ENCODE data around the gene PITHD1.
"Not testable (repeated sequence)": the region's sequence is repeated elsewhere in the genome, so short reads cannot be mapped to it uniquely, and the experiment has no call there.

The PITHD1 gene, protein sequence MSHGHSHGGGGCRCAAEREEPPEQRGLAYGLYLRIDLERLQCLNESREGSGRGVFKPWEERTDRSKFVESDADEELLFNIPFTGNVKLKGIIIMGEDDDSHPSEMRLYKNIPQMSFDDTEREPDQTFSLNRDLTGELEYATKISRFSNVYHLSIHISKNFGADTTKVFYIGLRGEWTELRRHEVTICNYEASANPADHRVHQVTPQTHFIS

DNA sequence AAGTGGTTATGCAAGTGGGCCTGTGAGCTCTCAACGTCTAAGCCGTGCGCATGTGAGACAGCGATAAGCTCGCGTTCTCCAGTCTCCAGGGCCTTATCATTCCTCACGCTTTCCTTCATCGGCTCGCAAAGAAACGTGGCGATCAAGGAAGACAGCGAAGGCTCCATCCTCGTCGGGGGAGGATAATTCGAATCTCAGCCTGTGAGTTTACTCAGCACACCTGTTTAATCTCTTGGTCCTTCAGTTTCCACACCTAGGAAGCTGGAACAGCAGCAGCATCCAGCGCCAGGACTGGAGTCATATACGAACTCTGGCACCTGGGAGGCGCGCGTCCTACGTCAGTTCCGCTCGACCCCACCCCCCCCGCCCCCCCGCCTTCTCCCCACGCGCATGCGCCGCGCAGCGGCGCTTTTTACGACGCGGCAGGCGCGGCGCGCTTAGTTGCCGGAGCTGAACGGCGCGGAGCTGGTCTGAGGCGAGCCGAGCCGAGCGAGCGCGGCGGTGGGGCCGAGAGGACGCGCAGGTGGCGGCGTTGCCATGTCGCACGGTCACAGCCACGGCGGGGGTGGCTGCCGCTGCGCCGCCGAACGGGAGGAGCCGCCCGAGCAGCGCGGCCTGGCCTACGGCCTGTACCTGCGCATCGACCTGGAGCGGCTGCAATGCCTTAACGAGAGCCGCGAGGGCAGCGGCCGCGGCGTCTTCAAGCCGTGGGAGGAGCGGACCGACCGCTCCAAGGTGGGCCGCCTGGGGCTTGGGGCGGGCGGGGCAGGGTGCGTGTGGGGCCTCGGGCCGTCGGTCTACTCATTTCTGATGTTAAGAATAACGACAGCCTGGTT, at the start of gene PITHD1:
PITHD1 (plus strand) TSS at position 440 of the 836 bp plus-strand sequence; CDS start at position 538, 98 bp downstream.
- DNase-seq (ENCODE audit: low read depth in 2 of 2): peak; percentile 51 to 53

DNA sequence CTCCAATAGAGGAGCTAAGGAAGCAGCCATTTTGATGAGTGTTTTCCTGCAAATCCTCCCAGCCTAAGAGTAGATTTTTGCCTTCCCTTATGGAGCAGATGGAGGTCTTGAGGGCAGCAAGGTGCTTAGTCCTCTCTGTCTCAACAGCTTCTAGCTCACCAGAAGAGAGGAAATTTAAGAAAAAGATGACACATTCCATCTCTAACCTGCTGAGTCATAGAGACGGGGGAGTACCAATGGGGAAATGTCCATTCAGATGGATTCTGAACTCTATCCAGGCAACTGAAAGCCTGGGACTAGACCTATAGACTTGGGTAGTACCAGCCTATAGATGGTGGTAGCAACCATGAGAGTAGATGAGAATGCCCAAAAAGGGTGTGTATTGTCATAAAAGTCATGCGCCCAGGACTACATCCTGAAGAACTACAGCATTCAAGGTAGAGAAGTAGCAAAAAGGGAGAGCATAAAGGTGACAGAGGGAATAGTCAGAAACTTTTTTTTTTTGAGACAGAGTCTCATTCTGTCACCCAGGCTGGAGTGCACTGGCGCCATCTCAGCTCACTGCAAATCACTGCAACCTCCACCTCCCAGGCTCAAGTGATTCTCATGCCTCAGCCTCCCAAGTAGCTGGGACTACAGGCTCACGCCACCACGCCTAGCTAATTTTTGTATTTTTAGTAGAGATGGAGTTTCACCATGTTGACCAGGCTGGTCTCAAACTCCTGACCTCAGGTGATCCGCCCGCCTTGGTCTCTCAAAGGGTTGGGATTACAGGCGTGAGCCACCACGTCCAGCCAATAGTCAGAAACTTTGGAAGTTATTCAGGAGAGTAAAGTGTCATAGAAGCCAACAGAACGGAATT, 45.6 kb upstream of the PITHD1 start:
- no peak for DNase-seq (ENCODE audit: low read depth in 2 of 2)

DNA sequence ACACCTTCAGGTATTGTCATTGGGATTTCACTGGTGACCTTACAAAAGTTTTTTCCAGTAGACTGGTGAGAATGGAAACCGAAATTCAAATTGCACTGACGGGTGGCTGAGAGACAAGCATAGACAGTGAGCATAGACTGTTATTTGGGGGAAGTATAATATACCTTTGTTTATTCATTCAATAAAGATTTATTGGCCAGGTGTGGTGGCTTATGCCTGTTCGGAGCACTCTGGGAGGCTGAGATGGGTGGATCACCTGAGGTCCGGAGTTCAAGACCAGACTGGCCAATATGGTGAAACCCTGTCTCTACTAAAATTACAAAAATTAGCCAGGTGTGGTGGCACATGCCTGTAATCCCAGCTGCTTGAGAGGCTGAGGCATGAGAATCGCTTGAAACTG, 44.9 kb upstream of the PITHD1 start:
- not testable (repeated sequence) for DNase-seq (ENCODE audit: low read depth in 2 of 2)

DNA sequence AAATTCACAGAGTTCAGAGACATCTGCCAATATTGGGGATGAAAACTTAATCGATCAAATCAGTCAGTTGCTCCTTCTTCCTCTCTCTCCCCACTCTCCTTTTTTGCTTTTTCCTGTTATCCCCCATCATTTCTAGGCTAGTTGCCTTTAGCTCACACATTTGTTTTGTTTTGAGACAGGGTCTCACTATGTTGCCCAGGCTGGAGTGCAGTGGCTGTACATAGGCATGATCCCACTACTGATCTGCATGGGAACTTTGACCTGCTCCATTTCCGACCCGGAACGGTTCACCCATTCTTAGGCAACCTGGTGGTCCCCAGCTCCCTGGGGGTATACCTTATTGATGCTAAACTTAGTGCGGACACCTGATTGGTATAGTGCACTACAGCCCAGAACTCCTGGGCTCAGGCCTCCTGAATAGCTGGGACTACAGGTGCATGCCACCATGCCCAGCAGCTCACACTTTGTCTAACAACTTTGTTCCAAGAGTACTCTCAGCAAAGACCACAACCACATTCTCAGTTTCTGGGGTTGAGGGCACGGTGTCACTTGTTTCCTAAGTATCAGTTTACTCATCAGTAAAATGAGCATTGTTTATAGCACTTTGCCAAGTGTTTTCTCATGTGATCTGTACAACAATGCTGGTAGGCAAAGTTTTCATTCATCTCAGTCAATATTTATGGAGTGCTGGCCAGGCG, 41.6 kb upstream of the PITHD1 start:
- DNase-seq (ENCODE audit: low read depth in 2 of 2): no peak

DNA sequence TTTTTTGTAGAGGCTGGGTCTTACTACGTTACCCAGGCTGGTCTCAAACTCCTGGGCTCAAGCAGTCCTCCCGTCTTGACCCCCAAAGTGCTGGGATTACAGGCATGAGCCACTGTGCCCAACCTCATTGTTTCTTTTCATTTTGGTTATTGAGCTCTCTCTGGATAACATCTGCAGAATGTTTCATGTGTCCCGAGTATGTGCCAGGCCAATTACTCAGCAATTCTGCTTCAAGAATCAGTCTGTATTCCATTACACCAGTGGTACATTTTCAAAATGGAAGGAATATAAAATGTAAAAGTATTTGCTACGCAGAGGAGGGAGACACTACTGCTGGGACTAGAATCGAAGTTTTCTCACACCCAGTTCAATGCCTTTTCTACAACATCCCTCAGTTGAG, 36.6 kb upstream of the PITHD1 start:
- no peak for DNase-seq (ENCODE audit: low read depth in 2 of 2)

DNA sequence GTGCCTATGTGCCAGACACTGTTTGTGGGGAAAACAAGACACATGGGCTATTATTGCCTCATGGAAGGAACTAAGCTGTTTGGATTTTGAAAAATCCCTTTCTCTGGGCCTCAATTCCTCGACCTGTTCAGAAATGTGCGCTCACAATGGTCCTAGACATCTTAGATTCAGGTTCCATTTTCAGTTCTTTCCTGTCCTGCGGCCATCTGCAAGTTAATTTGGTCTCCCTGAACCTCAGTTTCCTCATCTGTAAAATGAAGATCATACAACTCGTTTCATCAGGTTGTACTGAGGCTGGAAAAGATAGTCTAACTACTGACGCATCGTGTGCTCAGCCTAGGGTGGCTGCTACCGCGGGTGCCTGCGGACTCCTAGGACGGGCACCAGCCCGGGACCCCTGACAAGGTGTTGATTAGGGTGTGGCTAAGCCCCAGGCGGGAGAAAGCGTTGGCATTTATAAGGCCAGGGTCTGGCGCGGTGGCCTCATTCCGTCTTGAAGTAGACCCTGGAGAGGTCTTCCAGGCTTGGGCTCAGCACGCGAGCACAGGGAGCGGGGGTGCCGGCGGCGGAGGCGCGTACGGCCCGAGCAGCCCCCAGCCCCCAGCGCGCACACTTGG, 35.4 kb upstream of the PITHD1 start:
- DNase-seq (ENCODE audit: low read depth in 2 of 2): no peak

DNA sequence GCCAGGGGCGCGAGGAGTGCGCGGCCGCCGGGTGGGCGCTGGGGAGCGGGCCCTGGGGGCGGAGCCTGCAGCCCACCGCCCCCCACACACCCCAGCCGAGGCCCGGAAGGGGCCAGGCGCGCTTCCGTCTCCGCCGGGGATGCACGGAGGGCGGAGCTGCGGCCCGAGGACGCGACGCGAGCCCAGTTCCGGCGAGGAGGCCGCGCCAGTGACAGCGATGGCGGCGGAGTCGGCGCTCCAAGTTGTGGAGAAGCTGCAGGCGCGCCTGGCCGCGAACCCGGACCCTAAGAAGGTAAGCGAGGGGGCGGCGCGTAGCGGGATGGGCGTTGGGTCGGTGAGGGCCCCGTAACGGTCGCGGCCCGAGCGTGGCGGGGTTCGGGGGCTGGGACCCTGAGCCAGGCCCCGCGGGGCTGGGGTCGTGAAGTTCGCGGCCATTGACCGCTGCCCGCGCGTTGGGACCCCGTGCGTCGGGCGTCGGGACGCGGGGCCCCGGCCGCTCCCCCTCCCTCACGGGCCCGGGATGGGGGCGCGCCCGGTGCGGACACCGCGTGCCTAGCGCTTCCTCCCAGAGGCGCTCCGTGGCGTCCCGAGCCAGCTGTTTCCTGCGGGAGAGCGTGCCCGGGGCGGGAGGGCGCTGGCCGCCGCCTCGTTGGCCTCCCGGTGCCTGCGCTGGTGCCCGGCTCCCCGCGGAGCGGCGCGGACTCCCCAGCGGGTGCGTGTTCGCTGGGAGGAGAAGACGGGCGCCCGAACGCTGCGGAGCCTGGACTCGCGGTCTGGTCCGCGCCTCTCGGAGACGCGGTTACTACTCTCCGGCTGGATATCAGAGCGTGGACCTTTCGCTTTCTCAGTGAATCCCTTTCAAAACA, 34.7 kb upstream of the PITHD1 start, which contains the start of gene ELOA:
ELOA (plus strand) TSS at position 185 of the 866 bp plus-strand sequence; CDS start at position 218, 33 bp downstream.
- DNase-seq (ENCODE audit: low read depth in 2 of 2): peak; percentile 48 to 52

DNA sequence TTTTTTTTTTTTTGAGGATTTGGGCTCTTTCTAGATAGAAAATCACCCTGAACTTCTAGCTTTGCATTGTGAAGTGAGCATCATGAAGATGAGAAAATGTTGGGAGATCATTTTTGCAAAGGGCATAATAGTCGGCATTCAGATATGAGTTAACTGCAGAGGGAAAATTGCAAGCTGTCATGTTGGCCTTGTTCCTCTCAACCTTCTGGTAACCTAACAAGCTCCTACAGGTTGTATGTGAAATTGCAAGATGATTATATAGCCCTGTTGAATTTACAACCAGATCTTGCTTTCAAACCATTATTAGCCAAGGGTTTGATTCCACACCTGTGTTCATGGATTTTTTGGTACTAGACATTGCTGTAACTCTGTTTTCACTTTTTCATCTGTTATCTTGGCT, 32.7 kb upstream of the PITHD1 start:
- no peak for DNase-seq (ENCODE audit: low read depth in 2 of 2)

DNA sequence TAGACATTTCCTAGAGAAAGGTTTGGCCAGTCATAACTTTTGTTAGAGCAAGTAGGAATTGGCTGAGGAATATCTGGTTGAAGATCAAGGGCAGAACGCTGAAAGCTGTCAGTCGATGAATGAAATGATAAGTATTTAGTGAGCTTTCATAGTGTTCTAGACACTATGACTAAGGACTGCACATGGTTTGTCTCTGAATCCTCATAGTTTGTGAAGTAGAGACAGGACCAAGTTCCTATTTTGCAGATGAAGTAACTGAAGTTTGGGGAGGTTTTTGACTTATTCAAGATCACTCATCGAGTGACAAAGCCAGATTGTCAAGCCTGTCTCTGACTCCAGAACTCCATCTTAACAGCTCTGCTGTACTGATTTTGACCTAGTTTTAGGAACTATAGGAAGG, 30.2 kb upstream of the PITHD1 start:
- no peak for DNase-seq (ENCODE audit: low read depth in 2 of 2)

DNA sequence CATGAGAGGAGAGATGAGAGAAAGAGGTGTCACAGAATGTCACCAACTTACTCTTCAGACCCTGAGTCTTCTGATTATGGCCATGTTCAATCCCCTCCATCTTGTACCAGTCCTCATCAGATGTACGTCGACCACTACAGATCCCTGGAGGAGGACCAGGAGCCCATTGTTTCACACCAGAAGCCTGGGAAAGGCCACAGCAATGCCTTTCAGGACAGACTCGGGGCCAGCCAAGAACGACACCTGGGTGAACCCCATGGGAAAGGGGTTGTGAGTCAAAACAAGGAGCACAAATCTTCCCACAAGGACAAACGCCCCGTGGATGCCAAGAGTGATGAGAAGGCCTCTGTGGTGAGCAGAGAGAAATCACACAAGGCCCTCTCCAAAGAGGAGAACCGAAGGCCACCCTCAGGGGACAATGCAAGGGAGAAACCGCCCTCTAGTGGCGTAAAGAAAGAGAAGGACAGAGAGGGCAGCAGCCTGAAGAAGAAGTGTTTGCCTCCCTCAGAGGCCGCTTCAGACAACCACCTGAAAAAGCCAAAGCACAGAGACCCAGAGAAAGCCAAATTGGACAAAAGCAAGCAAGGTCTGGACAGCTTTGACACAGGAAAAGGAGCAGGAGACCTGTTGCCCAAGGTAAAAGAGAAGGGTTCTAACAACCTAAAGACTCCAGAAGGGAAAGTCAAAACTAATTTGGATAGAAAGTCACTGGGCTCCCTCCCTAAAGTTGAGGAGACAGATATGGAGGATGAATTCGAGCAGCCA, 27.0 kb upstream of the PITHD1 start:
- no peak for DNase-seq (ENCODE audit: low read depth in 2 of 2)

DNA sequence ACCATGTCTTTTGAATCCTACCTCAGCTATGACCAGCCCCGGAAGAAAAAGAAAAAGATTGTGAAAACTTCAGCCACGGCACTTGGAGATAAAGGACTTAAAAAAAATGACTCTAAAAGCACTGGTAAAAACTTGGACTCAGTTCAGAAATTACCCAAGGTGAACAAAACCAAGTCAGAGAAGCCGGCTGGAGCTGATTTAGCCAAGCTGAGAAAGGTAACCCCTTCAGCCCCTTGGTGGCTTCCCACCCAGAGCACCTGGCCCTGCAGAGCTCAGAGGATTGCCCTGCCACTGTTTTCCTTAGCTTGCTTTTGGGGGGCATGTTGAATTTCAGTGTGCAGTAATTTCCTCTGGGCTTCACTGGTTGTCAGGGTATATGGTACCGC, 26.4 kb upstream of the PITHD1 start:
- no peak for DNase-seq (ENCODE audit: low read depth in 2 of 2)

DNA sequence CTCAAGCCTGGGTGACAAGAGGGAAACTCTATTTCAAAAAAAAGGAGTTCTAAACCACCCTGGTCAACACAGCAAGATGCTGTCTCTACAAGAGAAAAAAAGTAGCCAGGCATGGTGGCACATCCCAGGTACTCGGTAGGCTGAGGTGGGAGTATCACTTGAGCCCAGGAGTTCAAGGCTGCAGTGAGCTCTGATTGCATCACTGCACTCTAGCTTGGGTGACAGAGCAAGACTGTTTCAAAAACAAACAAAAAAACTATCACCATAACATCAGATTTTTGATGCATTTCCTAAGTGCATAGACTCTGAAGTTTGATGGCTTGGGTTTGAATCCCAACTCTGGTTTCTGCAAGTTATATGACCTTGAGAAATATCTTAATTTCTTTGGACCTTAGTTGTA, 25.3 kb upstream of the PITHD1 start:
- DNase-seq (ENCODE audit: low read depth in 2 of 2): no peak

DNA sequence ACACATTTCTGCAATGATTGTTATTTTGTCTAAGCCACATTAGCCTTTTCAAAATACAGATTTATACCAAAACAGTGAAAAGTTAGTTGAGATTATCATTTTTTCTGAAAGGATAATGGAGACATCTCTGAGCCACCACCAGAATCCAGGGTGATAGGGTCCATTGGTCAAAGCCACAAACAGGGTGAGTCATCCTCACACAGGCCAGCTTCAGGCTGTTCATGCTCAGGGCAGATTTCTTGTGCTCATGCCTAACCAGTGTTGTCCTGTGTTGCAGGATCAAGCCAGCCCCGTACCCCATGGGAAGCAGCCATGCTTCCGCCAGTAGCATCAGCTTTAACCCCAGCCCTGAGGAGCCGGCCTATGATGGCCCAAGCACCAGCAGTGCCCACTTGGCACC, 21.5 kb upstream of the PITHD1 start:
- DNase-seq (ENCODE audit: low read depth in 2 of 2): no peak

DNA sequence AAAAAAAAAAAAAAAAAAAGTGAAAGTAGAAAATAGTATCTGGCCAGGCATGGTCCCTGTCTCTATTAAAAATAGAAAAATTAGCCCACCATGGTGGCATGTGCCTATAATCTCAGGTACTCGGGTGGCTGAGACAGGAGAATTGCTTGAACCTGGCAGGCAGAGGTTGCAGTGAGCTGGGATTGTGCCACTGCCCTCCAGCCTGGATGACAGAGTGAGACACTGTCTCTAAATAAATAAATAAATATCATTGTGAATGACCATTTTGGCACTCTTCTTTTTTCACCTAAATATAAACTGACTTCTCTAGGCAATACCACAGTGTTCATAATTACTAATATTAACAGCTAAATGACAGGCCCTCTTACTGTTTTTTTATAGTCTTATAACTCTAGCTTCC, 20.4 kb upstream of the PITHD1 start:
- DNase-seq (ENCODE audit: low read depth in 2 of 2): no peak

DNA sequence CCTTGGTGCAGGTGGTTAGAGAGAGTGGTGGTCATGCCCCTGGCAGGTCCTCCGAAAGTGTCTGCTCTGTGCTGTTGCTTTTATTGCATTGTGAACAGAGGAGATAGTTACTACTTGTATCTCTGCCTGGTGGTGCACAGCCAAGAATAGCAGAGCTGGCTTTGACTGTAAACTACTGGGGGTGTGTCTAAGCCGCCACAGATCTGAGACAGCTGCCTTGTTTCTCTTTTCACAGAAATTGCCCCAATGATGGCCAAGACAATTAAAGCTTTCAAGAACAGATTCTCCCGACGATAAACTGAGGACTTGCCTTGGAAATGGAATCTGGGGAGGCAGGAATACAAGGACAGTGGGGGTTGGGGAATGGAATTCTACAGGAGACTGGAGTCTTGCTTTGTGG, 18.9 kb upstream of the PITHD1 start:
- DNase-seq (ENCODE audit: low read depth in 2 of 2): no peak

DNA sequence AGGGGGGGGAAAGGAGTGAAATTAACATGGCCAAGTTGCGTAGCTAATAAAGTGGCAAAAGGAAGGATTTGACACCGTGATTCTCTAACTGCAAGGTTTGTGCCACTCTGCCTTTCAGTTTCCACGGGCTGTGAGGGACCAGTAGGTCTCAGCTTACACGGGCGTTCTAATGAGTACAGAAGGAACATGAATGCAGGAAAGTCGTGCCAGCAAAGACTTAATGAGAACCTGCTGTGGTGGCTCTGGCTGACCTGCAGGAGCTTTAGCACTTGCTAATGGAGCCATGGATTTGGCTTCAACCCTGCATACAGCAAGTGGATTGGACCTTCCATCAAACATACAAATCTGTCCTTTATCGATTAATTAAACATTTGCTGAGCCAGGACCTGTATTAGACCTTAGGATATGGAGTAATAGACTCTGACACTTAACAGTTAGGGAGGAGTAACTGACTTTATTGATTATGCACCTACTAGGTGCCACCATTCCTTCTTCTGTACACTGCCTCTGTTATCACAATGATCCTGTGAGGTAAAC, 15.1 kb upstream of the PITHD1 start:
- DNase-seq (ENCODE audit: low read depth in 2 of 2): no peak

DNA sequence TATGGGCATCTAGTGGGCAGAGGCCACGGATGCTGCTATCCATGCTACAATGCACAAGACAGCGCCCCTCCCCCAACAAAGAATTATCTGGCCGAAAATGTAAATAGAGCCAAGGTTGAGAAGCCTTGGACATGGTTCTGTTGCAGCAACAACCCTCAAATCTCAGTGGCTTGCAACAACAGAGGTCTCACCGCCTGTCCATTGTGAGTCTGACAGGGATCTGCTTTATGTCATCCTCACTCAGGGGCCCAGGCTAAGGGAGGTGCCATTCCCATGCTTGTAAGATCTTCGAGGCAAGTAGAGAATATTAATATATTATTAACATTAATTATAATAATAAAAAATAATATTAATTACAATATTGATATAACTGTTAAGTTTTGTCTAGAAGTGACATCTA, 9.5 kb upstream of the PITHD1 start:
- DNase-seq (ENCODE audit: low read depth in 2 of 2): no peak

DNA sequence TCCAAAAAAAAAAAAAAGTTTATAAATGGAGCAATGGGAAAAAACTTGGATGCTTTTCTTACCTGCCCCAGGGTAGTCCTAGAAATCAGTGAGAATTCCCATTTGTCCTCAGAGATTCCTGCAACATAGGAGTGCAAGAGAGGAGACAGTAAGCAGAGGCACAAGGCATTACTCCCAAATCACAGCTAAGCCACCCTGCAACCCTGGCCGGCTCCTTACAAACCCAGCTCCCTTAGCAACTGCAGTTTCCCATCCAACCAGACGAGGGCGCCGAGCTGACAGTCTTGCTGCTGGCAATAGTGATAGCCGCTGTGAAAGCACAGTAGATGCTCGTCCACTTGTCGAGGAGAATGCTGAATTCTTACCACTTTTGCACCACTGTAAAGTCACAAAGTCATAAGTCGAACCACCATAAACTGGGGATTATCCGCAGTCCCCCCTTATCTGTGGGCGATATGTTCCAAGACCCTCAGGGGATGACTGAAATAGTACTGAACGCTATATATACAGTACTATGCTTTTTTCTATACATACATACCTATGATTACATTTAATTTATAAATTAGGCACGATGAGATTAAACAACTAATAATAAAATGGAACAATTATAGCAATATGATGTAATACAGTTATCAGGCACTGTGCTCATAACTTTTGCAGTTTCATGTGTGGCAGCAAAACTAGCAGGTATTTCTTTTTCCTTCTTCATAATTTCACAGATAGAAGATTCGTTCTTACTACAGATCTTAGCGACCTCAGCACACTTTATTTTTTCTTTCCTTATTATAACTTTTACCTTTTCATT, 6.0 kb upstream of the PITHD1 start:
- peak; percentile 70 to 80 for DNase-seq (ENCODE audit: low read depth in 2 of 2)

All from stimulated activated CD8-positive, alpha-beta memory T cell treated with anti-CD3 and anti-CD28 coated beads, Interleukin-7, amount 100 ng/mL, for 1 hour (primary cell).